EH (cell line): ENCODE measurements around the gene FBXL4.

Source experiments
- DNase-seq: peaks from one replicate; pipeline ENCODE4 v3.0.0-alpha.2; 2015; ENCODE audit warnings: low read depth

FBXL4 gene

DNA sequence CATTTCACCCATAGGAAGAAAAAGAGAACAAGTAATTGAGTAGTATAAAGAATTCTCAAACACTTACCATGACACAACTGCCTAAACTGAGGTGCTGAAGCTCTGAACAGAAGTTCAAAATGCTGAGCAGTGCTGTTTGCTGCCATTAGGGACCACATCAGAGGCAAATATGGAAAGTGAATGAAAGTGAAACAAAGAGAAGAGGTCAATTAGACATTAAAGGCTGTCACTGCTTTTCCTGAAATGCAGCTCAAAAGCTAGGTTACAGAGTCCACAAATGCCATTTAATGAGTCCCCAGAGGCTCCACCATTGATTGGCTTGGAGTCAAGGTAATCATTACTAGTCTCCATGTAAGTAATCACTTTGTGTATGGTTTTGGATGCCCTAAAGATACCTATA, 67.3 kb downstream of the FBXL4 start:
- no peak for DNase-seq

DNA sequence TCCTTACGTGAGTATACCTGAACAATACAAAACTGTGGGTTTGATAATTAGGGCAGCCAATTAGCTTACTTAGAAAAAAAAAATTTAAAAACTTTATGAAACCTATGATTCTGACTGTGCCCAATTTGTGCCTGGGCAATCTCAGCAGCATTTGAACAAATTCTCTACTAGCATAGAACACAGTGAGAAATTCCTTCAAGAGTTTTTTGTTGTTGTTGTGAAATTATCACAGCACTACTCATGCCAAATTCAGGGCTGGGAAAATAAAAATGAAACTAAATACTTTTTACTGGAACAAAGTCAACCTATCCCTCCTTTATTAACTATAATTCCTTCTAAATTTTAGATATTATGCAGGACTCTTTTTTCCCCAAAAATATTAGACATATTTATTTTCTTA, 70.5 kb downstream of the FBXL4 start:
- no peak for DNase-seq

DNA sequence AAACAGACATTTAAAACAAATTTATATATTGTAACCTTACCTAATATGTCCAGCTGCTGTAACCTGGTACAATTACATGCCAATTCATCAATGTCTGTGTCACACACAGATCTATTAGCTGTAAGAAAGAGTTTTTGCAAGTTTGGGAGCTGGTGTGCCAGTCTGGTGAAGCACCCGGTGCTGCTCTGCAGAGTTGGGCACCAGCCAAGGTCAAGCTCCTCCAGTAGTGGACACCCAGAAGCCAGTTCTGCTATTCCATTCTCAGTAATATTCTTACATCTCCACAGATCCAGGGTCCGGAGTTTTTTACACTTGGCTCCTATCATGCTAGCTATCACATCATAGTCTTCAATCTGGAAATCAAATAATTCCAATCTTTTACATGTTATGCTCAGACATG, 72.4 kb downstream of the FBXL4 start:
- DNase-seq: no peak

DNA sequence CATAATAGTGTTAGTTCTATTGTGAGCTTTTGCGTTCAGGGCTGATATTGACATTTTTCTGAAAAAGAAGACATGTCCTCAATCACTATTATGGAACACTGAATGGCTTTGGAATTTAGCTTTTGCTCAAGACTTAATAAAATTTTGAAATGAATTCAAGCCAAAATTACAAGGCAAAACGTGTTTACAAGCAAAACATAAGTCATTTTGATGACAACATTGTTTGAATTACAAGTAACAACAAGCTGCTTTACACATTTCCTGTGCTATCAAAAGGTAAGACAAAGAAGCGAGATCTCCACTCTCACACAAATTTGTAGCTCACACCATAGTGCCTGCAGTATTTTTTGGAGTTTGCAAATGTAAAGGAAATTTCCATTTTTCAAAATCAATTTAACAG, 75.9 kb downstream of the FBXL4 start:
- DNase-seq: no peak

DNA sequence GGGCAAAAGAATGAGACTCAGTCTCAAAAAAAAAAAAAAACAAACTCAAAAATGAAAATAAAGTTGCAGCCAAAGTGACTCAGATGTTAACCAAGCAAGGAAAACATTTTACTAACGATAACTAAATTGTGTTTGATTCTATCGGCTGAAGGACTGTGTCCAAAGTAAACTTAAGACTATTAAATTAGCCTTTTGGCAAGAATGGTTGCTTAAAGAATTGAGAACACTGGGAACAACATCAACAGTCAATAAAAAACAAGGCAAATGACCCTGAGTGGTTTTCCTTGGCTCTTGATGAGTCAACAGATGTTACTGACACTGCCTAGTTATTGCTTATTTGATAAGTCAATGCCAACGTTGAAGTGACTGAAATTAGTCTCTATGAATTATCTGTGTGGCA, 76.7 kb downstream of the FBXL4 start:
- peak; percentile 41 for DNase-seq

DNA sequence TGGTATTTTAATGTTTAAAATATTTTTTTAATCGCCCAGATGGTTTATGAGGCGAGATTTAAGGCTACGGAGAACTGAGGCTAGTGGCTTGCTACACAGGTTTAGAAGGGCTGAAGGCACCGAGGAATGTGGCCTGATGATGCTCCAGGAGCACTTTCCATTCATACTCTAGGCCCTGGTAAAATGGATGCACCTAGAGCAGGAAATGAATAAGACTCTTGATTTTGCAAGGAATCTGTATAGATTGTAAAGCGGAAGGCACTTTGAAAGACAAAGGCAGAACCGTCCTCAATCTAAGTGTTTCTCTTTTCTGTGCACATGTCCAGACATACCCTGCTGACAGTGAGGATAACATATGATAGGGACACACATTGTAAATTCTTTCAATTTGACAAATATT, 83.2 kb downstream of the FBXL4 start:
- no peak for DNase-seq

DNA sequence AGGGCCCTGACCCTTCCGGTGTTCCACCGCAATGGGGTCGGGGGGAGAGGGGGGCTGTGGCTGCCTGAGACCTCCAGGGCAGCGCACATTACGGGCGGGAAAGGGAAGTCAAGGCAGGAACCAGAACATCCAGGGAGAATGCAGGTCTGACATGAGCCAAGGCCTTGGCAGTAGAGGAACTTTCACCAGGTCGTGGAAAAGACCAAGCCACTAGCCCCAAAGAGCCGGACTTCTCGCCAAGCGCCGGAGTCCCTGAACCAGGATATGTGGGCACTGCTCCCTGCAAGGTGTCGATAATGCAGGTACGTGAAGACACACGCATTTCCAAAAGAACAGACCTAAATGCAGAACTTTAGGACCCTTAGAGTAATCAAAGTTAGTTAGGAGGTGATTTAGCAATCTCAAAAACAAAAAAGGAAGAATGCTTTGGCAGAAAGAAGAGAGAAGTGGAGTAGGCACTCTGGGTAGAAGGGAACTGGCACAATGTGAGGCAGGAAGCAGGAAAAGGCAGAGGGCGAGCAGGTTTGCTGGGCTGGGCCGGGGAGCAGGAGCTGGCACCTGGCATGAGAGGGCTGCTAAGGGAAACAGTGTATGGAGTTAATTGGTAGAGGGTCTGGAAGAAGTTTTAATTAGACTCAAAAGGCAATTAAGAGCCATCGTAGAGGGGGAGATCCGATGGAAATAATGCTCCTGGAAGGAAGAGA, 99.1 kb downstream of the FBXL4 start:
- no peak for DNase-seq

DNA sequence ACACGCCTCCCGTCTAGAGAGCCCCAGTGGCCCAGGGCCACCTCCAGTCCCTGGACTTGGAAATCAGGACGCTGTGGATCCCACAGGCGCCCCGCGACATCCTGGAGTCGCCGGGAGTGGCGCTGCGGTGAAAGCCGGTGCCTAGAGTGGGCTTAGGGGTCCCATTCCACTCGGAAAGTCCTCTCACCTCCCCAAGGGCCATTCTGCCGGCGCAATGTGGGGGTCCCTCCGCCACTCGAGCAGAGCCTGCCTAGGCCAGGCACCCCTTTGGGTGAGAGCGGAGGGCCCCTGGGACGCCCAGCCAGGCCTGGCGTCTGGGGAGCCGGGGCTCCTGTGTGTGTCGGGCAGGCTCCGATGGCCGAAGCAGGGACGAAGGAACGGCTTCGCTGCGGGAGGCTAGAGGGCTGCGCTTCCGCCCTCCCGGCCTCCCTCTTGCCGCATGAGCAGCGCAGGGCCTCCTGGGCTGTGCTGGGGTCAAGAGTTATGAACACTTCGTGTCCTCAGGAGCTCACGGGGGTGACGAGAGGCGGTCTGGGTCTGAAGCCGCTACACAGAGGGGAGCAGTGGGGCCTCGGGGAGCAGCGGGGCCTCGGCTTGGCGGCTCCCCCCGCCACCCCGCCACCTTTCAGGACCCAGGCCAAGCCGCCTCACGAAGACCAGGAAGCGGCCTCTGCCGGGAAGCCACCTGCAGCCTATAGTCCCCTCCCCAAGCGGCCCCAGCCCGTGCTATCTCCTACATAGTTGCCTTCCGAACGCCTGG, 99.8 kb downstream of the FBXL4 start:
- peak; percentile 14 for DNase-seq

DNA sequence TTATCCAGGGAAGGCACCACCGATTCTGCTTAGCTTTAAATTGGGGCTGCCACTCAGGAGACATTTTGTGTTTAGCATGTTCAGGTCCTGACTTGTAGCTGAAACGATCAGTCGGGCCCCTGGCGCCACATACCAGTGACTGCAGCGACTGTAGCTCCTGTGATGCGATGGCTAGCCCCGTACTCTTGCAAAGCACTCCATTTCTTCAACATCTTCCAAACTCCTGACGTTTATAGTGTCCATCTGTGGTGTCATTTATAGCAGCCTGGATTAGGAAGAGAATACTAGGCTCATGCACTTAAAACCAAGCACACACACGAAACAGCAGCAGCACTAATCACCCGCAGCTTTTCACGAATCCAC, 100.3 kb downstream of the FBXL4 start:
- no peak for DNase-seq

DNA sequence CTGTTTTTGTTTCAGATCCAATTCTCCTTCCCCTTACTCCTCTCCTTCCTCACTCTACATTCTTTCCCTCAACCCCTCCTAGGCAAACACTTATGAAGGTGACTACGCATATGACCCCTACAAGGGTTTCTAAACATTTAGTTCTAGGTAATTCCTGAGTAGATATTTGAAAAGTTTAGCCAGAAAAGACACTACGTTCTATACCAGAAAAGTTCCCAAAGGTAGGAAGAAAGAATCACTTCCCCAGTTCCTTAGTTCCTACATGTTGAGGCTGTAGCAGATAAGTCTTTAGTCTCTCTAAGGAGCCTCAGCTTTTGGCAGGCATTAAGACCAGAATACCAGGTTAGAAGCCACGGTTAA, 101.7 kb downstream of the FBXL4 start:
- no peak for DNase-seq

DNA sequence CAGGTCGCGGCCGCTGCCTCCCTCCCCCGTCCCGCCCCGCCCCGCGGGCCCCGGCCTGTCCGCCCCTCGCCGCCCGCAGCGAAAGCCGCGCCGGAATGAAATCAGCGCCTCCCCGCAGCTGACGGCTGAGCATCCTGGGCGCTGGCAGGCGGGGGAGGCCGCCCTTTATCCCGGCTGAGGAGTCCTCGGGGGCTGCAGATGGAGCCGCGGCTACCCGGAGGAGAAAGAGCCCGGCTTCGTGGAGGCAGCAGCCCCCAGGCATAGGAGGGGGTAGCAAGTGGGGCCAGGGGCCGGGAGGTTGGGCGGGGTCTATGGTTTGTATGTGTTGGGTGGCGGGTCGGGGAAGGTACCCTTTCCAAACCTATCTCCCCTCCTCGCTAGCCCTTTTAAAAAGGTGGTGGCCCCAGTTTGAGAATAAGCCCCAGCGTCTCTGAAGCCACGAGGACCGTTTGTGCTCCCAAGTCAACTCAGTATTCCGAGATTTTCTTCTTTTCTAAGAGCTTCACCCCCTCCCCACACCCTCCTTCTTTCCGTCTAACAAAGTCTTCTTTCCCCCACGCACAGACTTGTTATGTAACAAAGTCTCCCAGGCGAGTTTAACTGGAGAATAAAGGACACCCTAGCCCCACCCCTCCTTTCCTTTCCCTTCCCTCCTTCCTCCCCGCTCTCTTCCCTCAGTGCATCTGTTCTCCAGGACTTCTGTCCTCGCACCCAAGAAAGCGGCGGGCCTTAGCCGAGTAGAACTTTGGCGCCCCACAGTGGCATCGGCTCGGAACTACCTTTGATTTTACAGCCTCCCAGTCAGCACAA, 102.3 kb downstream of the FBXL4 start:
- peak; percentile 82 for DNase-seq

DNA sequence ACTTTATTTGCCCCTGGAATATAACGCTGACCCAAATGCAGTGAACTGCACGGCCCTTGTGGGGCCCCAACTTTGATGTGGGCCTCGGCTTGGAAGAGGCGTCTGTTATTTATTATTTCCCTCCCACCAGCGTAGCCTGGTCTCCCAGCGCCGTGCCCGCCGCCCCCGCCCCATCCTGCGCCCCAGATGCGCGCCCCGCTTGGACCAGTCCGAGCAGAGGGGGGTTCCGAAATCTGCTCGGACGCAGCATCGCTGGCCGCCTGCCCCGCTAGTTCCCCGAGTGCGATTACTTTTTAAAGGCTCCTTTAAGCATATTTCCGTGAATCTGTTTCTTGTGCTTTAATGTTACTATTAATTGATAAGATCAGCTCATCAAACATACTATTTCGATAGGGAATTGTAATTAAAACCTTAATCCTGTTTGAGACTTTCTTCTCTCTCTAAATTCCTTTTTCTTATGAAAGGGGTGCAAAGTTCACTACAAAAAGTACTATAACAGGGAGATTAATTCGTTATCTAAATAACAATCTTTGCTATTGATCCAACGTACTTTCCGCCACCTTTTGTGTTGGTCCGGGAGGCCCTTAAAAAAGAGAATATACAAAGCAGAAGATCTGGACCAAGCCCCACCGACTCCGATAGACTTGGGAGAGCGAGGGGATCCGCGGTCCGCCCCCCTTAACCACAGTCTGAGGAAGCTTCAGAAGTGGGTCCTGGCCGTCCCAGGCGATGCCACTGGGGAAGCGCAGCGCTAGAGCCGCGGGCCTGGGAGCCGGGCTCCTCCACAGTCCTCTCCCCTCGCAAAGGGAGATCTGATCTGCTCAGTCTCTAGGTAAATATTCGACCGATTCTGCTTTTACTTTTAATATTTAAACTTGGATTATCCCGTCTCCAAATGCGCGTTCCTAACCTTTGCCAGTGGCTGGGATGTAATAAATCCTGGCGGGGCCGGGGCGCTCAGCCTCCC, 103.2 kb downstream of the FBXL4 start:
- no peak for DNase-seq

DNA sequence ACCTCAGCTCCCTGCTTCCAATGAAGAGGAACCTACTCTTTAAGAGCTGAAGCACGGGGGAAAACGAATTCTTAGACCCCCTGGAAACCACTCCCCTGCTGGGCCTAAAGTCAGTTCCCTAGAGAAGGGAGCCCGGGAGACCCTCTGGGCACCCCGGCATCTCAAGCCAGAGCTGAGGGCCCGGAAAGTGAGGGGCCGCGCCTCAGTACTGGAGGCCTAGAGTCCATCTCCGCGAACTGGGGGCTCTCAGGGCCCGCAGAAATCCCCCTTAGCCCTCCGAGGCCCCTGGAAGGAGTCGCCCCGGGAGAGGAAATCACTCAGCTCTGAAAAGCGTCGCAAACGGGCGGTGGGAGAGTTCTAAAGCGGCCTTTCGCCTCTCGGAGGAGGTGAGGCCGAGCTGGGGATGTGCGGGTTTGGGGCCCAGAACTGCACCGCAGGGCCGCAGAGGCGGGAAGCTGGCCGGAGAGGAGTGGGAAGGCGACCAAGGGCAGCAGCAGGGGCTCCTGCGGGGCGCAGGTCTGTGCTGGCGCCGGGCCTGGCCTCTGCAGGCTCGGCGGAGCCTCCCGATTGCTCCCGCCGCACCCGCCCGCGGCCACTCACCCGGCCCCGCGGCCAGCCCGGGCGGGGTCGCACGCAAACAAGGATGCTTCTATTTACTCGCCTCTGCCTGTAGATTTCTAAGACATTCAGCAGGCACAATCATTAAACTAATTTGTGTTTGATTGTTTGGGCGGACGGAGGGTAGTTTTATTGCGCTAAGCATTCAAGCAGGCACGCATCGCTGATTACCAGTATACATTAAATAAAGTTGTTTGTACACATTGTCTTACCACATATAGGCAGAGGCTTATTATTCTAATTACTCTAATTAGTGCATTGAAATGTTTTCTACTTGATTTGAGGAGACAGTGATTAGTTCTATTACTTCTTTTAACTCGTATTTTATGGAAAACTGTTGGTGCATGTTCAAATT, 104.2 kb downstream of the FBXL4 start:
- DNase-seq: no peak

DNA sequence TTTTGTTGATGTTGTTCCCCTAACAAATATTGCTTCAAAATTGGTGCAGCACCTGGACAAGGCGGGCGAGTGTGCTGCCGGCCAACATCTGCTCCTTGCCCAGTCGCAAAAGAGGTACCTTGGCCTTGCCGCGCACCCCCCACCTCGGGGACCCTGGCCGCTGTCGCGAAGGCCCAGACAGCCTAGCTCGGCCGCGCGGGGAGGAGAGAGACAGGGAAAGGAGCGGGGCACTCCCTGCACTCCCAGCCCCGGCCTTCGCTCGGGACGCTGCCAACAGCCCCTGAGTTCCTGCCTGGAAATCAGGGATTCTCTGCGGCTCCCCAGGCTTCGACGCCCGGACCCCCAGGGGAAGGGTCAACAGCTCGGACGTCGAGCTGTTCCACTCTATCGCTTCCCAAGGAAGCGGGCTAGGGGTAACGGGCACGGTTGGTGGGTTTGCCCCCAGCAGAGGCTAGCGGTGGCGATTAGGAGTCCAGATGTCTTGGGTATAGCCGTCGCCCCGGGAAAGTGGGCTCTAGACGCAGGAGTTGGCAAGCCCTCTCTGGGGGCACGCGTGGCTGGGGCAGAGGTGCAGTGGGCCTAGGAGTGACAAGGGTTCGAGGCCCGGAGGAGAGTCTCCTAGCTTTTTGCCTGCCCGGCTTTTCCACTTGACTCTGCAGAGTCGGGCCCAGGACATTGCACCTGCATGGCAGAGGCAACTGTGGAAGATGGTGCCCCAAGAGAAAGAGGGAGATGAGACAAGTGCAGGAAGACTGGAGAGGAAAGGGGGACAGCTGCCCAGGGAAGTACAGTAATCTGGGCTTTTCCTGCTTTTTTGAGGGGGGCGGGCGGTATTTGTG, 105.2 kb downstream of the FBXL4 start:
- no peak for DNase-seq

DNA sequence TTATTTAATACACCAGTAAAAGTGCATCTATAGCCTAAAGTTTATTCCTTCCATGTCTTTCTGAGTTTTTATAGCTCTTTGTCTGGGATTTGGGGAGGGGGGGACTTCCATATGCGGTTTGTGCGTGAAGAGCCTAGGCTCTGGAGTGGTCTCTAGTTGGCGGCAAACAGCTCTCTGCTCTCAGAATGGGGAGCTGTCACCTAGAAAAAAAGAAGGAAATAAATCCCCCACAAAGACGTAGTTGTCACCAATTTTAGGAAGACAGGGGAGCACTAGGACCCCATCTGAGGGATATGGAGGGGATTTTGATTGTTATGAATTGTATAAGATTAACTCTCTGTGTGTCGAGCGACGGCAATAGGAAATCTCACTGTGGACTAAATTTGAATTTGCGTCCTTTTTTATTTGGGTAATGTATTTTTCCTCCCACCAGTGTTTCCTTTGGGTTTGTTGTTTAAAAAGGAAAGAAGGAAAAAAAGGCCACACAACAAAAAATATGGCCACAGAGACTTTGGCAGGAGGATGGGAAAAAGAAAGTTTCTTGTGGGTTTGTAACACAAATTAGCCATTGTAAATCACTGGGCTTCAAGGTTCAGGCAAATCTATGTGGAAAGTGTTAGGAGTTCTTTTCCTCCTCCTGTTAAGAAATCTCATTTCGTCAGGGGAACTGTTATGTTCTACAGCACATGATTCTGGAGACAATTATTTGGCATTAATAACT, 106.0 kb downstream of the FBXL4 start:
- DNase-seq: no peak

DNA sequence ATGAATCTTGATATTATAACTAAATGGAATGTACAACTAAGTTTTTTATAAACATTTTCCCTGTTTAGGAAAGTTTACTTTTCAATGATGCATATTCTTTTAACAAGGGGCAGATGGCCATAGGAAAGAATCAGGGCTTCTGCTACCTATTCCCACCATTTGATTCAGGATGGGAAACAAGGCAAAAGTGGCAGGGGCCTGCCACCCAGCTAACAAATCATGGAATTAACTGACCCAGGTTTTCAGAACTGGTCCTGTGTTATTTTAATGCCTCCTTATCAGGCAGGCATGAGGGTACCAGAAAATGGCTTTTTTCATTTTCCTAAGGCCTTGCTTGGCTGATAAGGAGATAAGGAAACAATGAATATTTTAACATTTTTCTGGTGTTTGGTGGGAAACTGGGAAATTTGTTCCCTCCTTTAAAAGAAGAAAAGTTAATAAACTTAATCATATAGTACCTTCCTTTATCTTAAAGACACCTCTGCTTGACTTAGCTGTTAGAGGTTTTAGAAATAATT, 106.7 kb downstream of the FBXL4 start:
- no peak for DNase-seq

DNA sequence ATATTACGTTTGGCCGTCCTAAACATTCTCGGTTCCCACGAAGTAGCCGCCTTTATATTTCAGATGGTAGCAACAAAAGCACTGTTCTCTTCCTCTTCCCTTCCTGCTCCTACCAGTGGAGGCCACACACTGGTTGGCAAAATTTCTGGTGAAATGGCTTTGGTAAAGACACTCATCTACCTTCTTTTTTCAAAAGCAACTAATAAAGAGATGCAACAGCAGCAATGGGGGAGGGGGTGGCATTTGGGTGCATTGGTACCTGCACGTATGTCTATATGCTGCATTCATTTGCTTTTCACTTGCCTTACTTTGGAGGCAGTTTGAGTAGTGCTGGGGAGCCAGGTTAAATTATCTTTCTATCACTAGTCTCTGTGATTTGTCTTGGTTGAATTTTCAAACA, 107.4 kb downstream of the FBXL4 start:
- DNase-seq: no peak

DNA sequence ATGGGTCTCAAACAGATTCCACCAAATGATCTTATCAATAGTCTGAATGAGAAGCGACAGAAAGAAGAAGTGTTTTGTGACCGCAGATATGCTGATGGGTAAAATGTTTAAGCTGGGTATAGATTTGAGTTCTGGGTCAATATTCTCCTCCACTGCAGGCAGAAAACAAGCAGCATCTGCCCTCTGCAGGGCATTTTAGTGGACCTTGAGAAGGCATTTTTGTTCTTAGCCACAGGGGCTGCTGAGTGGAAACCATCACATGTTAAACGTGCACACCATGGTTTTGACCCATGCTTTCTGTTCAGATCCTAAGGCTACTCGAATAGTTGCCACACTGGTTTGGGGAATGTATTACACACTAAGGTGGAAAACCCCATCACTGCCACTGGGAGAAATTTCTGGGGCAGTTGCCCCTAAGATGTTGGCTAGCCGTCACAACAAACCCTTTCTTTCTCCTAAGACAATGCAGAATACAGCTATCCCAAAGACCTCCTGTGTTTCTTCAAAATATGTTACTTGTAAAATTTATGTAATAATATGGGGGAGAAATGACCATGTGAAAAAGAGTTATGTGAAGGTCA, 107.9 kb downstream of the FBXL4 start:
- DNase-seq: peak; percentile 25

DNA sequence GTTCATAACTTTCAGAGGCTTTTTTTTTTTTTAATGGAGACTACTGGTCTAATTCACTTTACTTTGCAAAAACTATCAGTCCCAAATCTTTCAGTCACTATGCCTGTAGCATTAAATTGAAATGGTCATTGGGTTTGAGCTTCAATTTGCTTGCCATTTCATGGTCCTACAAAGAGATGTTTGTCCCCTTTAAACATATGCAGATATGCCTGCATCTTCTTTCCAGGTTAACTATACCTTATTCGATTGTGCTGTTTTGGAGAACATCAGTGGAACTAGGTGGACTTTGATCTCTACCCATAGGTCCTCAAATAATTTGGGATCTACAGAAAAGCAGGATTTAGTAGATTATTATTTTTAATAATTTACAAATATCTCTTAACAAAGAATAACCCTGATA, 108.8 kb downstream of the FBXL4 start:
- DNase-seq: no peak
